ENCODE results near the gene MRPS18B. TPM values are rescaled to one million over a fixed set of nuclear protein-coding genes. Genes with fewer than 3 reads are reported as not detected.
A peak's percentile ranks its signal among the peaks of the same experiment; 100 is the strongest.
"Not testable (repeated sequence)": the region's sequence is repeated elsewhere in the genome, so short reads cannot be mapped to it uniquely, and the experiment has no call there.

The MRPS18B gene
- total and polyA plus RNA-seq, 5 donors from 2014 or later: 19.0 to 165 (median 141) TPM

GRCh38 chr6:30597315-30598144 is 20.1 kb upstream of the MRPS18B start:
- H3K4me1 Mint-ChIP-seq: peaks cover 0 to 18% (median 7%) of the 10 kb centered on the region in 4 donors
- H3K4me3 ChIP-seq (ENCODE audit: low read depth, low read length); H3K4me1 ChIP-seq (ENCODE audit: control insufficient read depth, insufficient read depth, low read length, poor library complexity, severe bottlenecking); H3K27me3 Mint-ChIP-seq; H3K9me3 ChIP-seq (ENCODE audit: control insufficient read depth in 2 of 2, low read length in 2 of 2); H3K27ac ChIP-seq (ENCODE audit: insufficient read depth, low read length, poor library complexity, severe bottlenecking); H3K27me3 ChIP-seq (ENCODE audit: control insufficient read depth, insufficient read depth, low read length); H3K9me3 Mint-ChIP-seq: not testable (repeated sequence)
- ATAC-seq (ENCODE audit: low read depth in 2 of 2): peak; percentile 84 to 87
- H3K4me3 Mint-ChIP-seq: peak overlapping the region in 1 of 4 donors; percentile 3
- H3K36me3 Mint-ChIP-seq: peaks cover 15% of the 10 kb centered on the region
- peaks cover 19% of the 10 kb centered on the region for H3K36me3 ChIP-seq (ENCODE audit: control insufficient read depth, insufficient read depth, low read length)
- peak overlapping the region; percentile 76 to 79 (median 79) for H3K27ac Mint-ChIP-seq
- peak; percentile 68 to 76 (median 75) for DNase-seq

DNA sequence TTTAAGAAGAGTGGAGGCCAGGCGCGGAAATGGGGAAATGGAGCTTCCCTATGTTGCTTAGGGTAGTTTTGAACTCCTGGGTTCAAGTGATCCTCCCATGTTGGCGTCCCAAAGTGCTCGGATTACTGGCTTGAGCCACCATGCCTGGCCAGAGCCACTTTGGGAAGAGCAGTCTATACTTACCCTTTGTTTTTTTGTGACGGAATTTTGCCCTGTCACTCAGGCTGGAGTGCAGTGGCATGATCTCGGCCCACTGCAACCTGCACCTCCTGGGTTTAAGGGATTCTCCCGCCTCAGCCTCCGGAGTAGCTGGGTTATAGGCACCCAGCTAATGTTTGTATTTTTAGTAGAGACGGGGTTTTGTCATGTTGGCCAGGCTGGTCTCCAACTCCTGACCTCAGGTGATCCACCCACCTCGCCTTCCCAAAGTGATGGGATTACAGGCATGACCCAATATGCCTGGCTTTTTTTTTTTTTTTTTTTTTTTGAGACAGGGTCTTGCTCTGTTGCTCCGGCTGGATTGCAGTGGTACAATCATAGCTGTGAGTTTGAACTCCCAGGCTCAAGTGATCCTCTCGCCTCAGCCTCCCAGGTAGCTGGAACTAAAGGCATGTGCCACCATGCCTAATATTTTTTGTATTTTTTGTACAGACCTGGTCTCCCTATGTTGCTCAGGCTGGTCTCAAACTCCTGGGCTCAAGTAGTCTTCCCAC is 18.6 kb upstream of the MRPS18B start:
- no peaks in the 10 kb centered on the region for H3K9me3 Mint-ChIP-seq
- H3K36me3 Mint-ChIP-seq: peaks cover 29% of the 10 kb centered on the region
- H3K4me3 Mint-ChIP-seq: no peak overlapping the region
- H3K27me3 Mint-ChIP-seq: no peaks in the 10 kb centered on the region
- no peak overlapping the region for H3K27ac ChIP-seq (ENCODE audit: insufficient read depth, low read length, poor library complexity, severe bottlenecking)
- no peaks in the 10 kb centered on the region for H3K9me3 ChIP-seq (ENCODE audit: control insufficient read depth in 2 of 2, low read length in 2 of 2)
- peaks cover 6 to 26% (median 9%) of the 10 kb centered on the region in 4 donors for H3K4me1 Mint-ChIP-seq
- peak overlapping the region in 2 of 3 donors; percentile 41 to 76 for H3K27ac Mint-ChIP-seq
- H3K4me1 ChIP-seq (ENCODE audit: control insufficient read depth, insufficient read depth, low read length, poor library complexity, severe bottlenecking): no peaks in the 10 kb centered on the region
- H3K36me3 ChIP-seq (ENCODE audit: control insufficient read depth, insufficient read depth, low read length): peaks cover 34% of the 10 kb centered on the region
- no peak overlapping the region for H3K4me3 ChIP-seq (ENCODE audit: low read depth, low read length)
- H3K27me3 ChIP-seq (ENCODE audit: control insufficient read depth, insufficient read depth, low read length): no peaks in the 10 kb centered on the region
- DNase-seq (no peak), ATAC-seq (ENCODE audit: low read depth in 2 of 2) (no peak)

- H3K9me3 ChIP-seq (ENCODE audit: control insufficient read depth in 2 of 2, low read length in 2 of 2): no peaks in the 10 kb centered on the region
- DNase-seq (no peak), ATAC-seq (ENCODE audit: low read depth in 2 of 2) (no peak)
- no peaks in the 10 kb centered on the region for H3K4me1 ChIP-seq (ENCODE audit: control insufficient read depth, insufficient read depth, low read length, poor library complexity, severe bottlenecking)
- no peaks in the 10 kb centered on the region for H3K9me3 Mint-ChIP-seq
- H3K36me3 ChIP-seq (ENCODE audit: control insufficient read depth, insufficient read depth, low read length): peaks cover 41% of the 10 kb centered on the region
- H3K27me3 ChIP-seq (ENCODE audit: control insufficient read depth, insufficient read depth, low read length): no peaks in the 10 kb centered on the region
- H3K4me3 ChIP-seq (ENCODE audit: low read depth, low read length): no peak overlapping the region
- peak overlapping the region in 2 of 3 donors; percentile 41 to 76 for H3K27ac Mint-ChIP-seq
- no peak overlapping the region for H3K27ac ChIP-seq (ENCODE audit: insufficient read depth, low read length, poor library complexity, severe bottlenecking)
- no peak overlapping the region for H3K4me3 Mint-ChIP-seq
- peaks cover 35% of the 10 kb centered on the region for H3K36me3 Mint-ChIP-seq
- H3K27me3 Mint-ChIP-seq: no peaks in the 10 kb centered on the region
- peaks cover 6 to 27% (median 11%) of the 10 kb centered on the region in 4 donors for H3K4me1 Mint-ChIP-seq
These were observed 17.9 kb upstream of the MRPS18B start for GRCh38 chr6:30599625-30600324.

- DNase-seq: no peak
- no peaks in the 10 kb centered on the region for H3K27me3 ChIP-seq (ENCODE audit: control insufficient read depth, insufficient read depth, low read length)
- H3K9me3 ChIP-seq (ENCODE audit: control insufficient read depth in 2 of 2, low read length in 2 of 2): no peaks in the 10 kb centered on the region
- H3K9me3 Mint-ChIP-seq: no peaks in the 10 kb centered on the region
- H3K4me1 Mint-ChIP-seq: peaks cover 6 to 29% (median 11%) of the 10 kb centered on the region in 4 donors
- H3K27ac Mint-ChIP-seq: peak overlapping the region in 1 of 3 donors; percentile 41
- no peak for ATAC-seq (ENCODE audit: low read depth in 2 of 2)
- no peaks in the 10 kb centered on the region for H3K4me1 ChIP-seq (ENCODE audit: control insufficient read depth, insufficient read depth, low read length, poor library complexity, severe bottlenecking)
- no peak overlapping the region for H3K4me3 ChIP-seq (ENCODE audit: low read depth, low read length)
- peak overlapping the region in 1 of 4 donors; percentile 34 for H3K4me3 Mint-ChIP-seq
- peaks cover 38% of the 10 kb centered on the region for H3K36me3 Mint-ChIP-seq
- H3K27ac ChIP-seq (ENCODE audit: insufficient read depth, low read length, poor library complexity, severe bottlenecking): no peak overlapping the region
- no peaks in the 10 kb centered on the region for H3K27me3 Mint-ChIP-seq
- H3K36me3 ChIP-seq (ENCODE audit: control insufficient read depth, insufficient read depth, low read length): peaks cover 48% of the 10 kb centered on the region
These were observed 17.1 kb upstream of the MRPS18B start for GRCh38 chr6:30600451-30600961.

GRCh38 chr6:30601436-30601814 is 16.2 kb upstream of the MRPS18B start:
- ATAC-seq (ENCODE audit: low read depth in 2 of 2) (no peak), DNase-seq (no peak)
- Histone ChIP-seq H3K4me1 (ENCODE audit: control insufficient read depth, insufficient read depth, low read length, poor library complexity, severe bottlenecking) (no peaks in the 10 kb centered on the region), H3K27me3 (ENCODE audit: control insufficient read depth, insufficient read depth, low read length) (no peaks in the 10 kb centered on the region), H3K4me3 (ENCODE audit: low read depth, low read length) (no peak overlapping the region), H3K36me3 (ENCODE audit: control insufficient read depth, insufficient read depth, low read length) (peaks cover 57% of the 10 kb centered on the region), H3K9me3 (ENCODE audit: control insufficient read depth in 2 of 2, low read length in 2 of 2) (no peaks in the 10 kb centered on the region), H3K27ac (ENCODE audit: insufficient read depth, low read length, poor library complexity, severe bottlenecking) (no peak overlapping the region)
- Mint-ChIP-seq H3K27ac (peak overlapping the region in 2 of 3 donors; percentile 55 to 64), H3K36me3 (peaks cover 45% of the 10 kb centered on the region), H3K9me3 (no peaks in the 10 kb centered on the region), H3K4me1 (peaks cover 6 to 32% (median 11%) of the 10 kb centered on the region in 4 donors), H3K27me3 (no peaks in the 10 kb centered on the region), H3K4me3 (no peak overlapping the region)

DNA sequence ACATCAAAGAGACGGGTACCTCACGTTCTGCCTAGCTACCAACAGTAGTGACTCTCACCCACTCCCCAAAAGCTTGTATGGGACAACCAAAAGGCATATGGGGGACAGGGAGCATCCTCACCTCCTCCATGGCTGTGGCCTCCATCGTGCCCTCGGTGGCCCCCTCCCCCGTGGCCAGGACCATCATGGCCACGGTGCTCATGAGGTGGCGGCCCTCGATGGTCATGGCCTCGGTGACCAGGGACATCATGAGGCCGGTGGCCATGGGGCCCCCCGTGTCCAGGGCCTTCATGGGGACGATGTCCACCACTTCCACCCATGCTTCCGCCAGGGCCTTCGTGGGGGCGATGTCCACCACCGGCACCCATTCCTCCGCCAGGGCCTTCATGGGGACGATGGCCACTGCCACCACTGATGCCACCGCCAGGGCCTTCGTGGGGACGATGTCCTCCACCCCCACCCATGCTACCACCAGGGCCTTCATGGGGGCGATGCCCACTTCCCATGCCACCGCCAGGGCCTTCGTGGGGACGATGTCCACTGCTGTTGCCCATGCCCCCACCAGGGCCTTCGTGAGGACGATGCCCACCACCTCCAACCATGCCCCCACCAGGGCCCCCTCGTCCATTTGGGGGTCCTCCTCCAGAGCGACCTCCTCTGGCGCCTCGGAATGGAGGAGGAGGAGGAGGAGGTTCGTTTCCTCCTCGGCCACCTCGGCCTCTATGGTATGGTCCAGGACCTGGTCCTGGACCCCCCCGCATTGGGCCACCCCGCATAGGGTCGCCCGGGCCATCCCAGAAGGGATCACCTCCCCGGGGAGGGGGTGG is 15.6 kb upstream of the MRPS18B start:
- H3K9me3 Mint-ChIP-seq: no peaks in the 10 kb centered on the region
- no peak overlapping the region for H3K4me3 Mint-ChIP-seq
- Histone ChIP-seq H3K4me1 (ENCODE audit: control insufficient read depth, insufficient read depth, low read length, poor library complexity, severe bottlenecking) (no peaks in the 10 kb centered on the region), H3K36me3 (ENCODE audit: control insufficient read depth, insufficient read depth, low read length) (peaks cover 63% of the 10 kb centered on the region), H3K27ac (ENCODE audit: insufficient read depth, low read length, poor library complexity, severe bottlenecking) (no peak overlapping the region), H3K27me3 (ENCODE audit: control insufficient read depth, insufficient read depth, low read length) (no peaks in the 10 kb centered on the region), H3K4me3 (ENCODE audit: low read depth, low read length) (no peak overlapping the region), H3K9me3 (ENCODE audit: control insufficient read depth in 2 of 2, low read length in 2 of 2) (no peaks in the 10 kb centered on the region)
- no peak for ATAC-seq (ENCODE audit: low read depth in 2 of 2)
- H3K36me3 Mint-ChIP-seq: peaks cover 50% of the 10 kb centered on the region
- H3K4me1 Mint-ChIP-seq: peaks cover 6 to 35% (median 13%) of the 10 kb centered on the region in 4 donors
- H3K27ac Mint-ChIP-seq: no peak overlapping the region
- DNase-seq: no peak
- H3K27me3 Mint-ChIP-seq: no peaks in the 10 kb centered on the region

DNA sequence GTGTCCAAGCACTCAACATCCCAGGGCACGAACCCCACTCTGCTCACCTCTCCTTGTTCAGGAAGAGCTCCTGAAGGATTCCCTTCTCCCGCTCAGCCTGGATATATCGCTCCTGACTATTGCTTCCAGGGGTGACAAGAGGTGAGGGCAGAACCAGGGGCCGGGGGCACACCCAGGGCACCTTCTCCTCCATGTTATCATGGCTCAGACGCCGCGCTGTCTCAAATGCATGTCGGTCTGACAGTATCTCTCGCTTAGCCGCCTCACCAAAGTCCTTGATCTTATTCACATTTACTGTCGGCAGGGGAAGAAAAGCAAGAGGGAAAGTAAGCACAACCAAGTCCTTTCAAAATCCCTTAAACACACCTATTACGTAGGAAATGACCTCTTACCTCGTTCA is 13.7 kb upstream of the MRPS18B start:
- no peak for ATAC-seq (ENCODE audit: low read depth in 2 of 2)
- Mint-ChIP-seq H3K4me3 (peak overlapping the region in 1 of 4 donors; percentile 24), H3K27me3 (no peaks in the 10 kb centered on the region), H3K4me1 (peaks cover 6 to 38% (median 21%) of the 10 kb centered on the region in 4 donors), H3K36me3 (peaks cover 54% of the 10 kb centered on the region), H3K27ac (peak overlapping the region in 1 of 3 donors; percentile 81), H3K9me3 (no peaks in the 10 kb centered on the region)
- peaks cover 82% of the 10 kb centered on the region for H3K36me3 ChIP-seq (ENCODE audit: control insufficient read depth, insufficient read depth, low read length)
- peaks cover 3% of the 10 kb centered on the region for H3K4me1 ChIP-seq (ENCODE audit: control insufficient read depth, insufficient read depth, low read length, poor library complexity, severe bottlenecking)
- H3K9me3 ChIP-seq (ENCODE audit: control insufficient read depth in 2 of 2, low read length in 2 of 2): no peaks in the 10 kb centered on the region
- H3K4me3 ChIP-seq (ENCODE audit: low read depth, low read length): no peak overlapping the region
- no peaks in the 10 kb centered on the region for H3K27me3 ChIP-seq (ENCODE audit: control insufficient read depth, insufficient read depth, low read length)
- H3K27ac ChIP-seq (ENCODE audit: insufficient read depth, low read length, poor library complexity, severe bottlenecking): no peak overlapping the region
- no peak for DNase-seq
